Head of caudate nucleus (tissue), 42 donors: Measurements from ENCODE around the gene ADM2.

Experiments
- DNase-seq, 42 donors: peaks; one replicate each; pipeline versions ENCODE4 v3.0.0 to v3.0.0-alpha.2; 2020 to 2021; ENCODE audit warnings: mixed read lengths in 7 of 42
- intact Hi-C: fragments of 100-400 bp; cut with DNase I; formaldehyde crosslinking; loops from one replicate; pipeline ENCODE4 v1.15.0; 2022

The ADM2 gene

GRCh38 chr22:50500452-50500851 lies 19.1 kb downstream of the ADM2 start:
- intact Hi-C loops = loop anchor here (10.0 kb wide), 1 partner anchor 256 kb away; the partner anchor contains the start of gene TUBGCP6
- no peak for DNase-seq

- intact Hi-C loops = loop anchor here (10.0 kb wide), 1 partner anchor 257 kb away; the partner anchor contains the start of gene TUBGCP6
- no peak for DNase-seq
Observed at GRCh38 chr22:50502096-50502495, 20.8 kb downstream of the ADM2 start.

GRCh38 chr22:50502628-50503474 lies 21.5 kb downstream of the ADM2 start:
- intact Hi-C loops = loop anchor here (10.0 kb wide), 1 partner anchor 258 kb away; the partner anchor contains the start of gene TUBGCP6
- no peak for DNase-seq

GRCh38 chr22:50503475-50504145 lies 22.3 kb downstream of the ADM2 start:
- DNase-seq = no peak
- intact Hi-C loops = loop anchor here (10.0 kb wide), 1 partner anchor 259 kb away; the partner anchor contains the start of gene TUBGCP6

- intact Hi-C loops = loop anchor here (10.0 kb wide), 1 partner anchor 260 kb away; the partner anchor contains the start of gene TUBGCP6
- no peak for DNase-seq
Observed at GRCh38 chr22:50504369-50505211, 23.2 kb downstream of the ADM2 start.

- intact Hi-C loops = loop anchor here (10.0 kb wide), 1 partner anchor 261 kb away; the partner anchor contains the start of gene TUBGCP6
- DNase-seq = no peak
Observed at GRCh38 chr22:50505276-50505775, 24.0 kb downstream of the ADM2 start.

- DNase-seq = peak in 18 of 42 donors; percentile 18 to 70 (median 46)
- intact Hi-C loops = loop anchor here (2.0 to 10.0 kb wide), 2 partner anchors 31 to 261 kb away; partner anchors contain the start of genes SBF1 and TUBGCP6
Observed at GRCh38 chr22:50505776-50506610, 24.6 kb downstream of the ADM2 start.

- peak in 4 of 42 donors; percentile 11 to 45 (median 26) for DNase-seq
- intact Hi-C loops = loop anchor here (2.0 to 10.0 kb wide), 2 partner anchors 32 to 262 kb away; partner anchors contain the start of genes SBF1 and TUBGCP6
Observed at GRCh38 chr22:50506611-50507420, 25.5 kb downstream of the ADM2 start.

GRCh38 chr22:50507421-50507990 lies 26.2 kb downstream of the ADM2 start, which contains the start of gene LMF2:
Gene LMF2 (minus strand): TSS chr22:50507702. CDS start chr22:50507675, 27 bp downstream.
- intact Hi-C loops = loop anchor here (2.0 to 10.0 kb wide), 2 partner anchors 33 to 263 kb away; partner anchors contain the start of genes SBF1 and TUBGCP6
- peak; percentile 74 to 97 (median 92) for DNase-seq

- peak in 38 of 42 donors; percentile 92 to 99 (median 97) for DNase-seq
- intact Hi-C loops = loop anchor here (2.0 to 10.0 kb wide), 3 partner anchors 17 to 263 kb away; partner anchors contain the start of genes SBF1, SCO2 and TUBGCP6
Observed at GRCh38 chr22:50507991-50508884, 26.9 kb downstream of the ADM2 start, which contains the start of gene NCAPH2. Gene NCAPH2 (plus strand): TSS chr22:50508224. CDS start chr22:50508338, 114 bp downstream.

- DNase-seq = no peak
- intact Hi-C loops = loop anchor here (2.0 to 10.0 kb wide), 2 partner anchors 16 to 264 kb away; partner anchors contain the start of genes SCO2 and TUBGCP6
Observed at GRCh38 chr22:50508897-50509296, 27.6 kb downstream of the ADM2 start.

GRCh38 chr22:50513175-50513574 lies 31.8 kb downstream of the ADM2 start:
- intact Hi-C loops = no loop called here
- no peak for DNase-seq

- intact Hi-C loops = no loop called here
- no peak for DNase-seq
Observed at GRCh38 chr22:50516068-50516467, 34.7 kb downstream of the ADM2 start.

- intact Hi-C loops = no loop called here
- DNase-seq = no peak
Observed at GRCh38 chr22:50516891-50517290, 35.5 kb downstream of the ADM2 start.
